GM12864 (cell line): ENCODE data around the gene MEX3C.

Experiments used
- DNase-seq: peaks from one replicate; pipeline ENCODE4 v3.0.0-alpha.2; 2011; ENCODE audit warnings: low read depth
- H3K4me3 ChIP-seq: 2 replicates; pipeline ENCODE4 v1.5.1; 2011; ENCODE audit warnings: mild to moderate bottlenecking, low read depth, low read length, control low read depth
- CTCF ChIP-seq: IDR thresholded peaks from 2 replicates; pipeline ENCODE4 v1.5.1; 2011; ENCODE audit warnings: low read depth, mild to moderate bottlenecking, moderate library complexity, low read length, control low read depth, inconsistent platforms; ENCODE audit errors: missing control alignments

Gene MEX3C

GRCh38 chr18:51227660-51228059 is 30.2 kb upstream of the MEX3C start:
- no peak for DNase-seq
- no peak overlapping the region for H3K4me3 ChIP-seq
- TF ChIP-seq CTCF = no peak

- H3K4me3 ChIP-seq = no peak overlapping the region
- TF ChIP-seq CTCF = no peak
- no peak for DNase-seq
These were observed 29.3 kb upstream of the MEX3C start for GRCh38 chr18:51226587-51227350.

GRCh38 chr18:51226068-51226467 is 28.6 kb upstream of the MEX3C start:
- DNase-seq = no peak
- no peak for TF ChIP-seq CTCF
- no peak overlapping the region for H3K4me3 ChIP-seq

- DNase-seq = no peak
- no peak overlapping the region for H3K4me3 ChIP-seq
- TF ChIP-seq CTCF = no peak
These were observed 15.1 kb upstream of the MEX3C start for GRCh38 chr18:51212606-51213005.

GRCh38 chr18:51211552-51211951 is 14.1 kb upstream of the MEX3C start:
- H3K4me3 ChIP-seq = no peak overlapping the region
- TF ChIP-seq CTCF = no peak
- DNase-seq = no peak

GRCh38 chr18:51196811-51197660 is 445 bp downstream of the MEX3C start:
- TF ChIP-seq CTCF = no peak
- no peak for DNase-seq
- H3K4me3 ChIP-seq = peak overlapping the region; percentile 85
